ENCODE results near the gene MRPS10. TPM values are rescaled to one million over a fixed set of nuclear protein-coding genes. Genes with fewer than 3 reads are reported as not detected.

Gene MRPS10
- total RNA-seq, 3 donors from 2014 or later, result 49.7 to 54.1 (median 52.1) TPM

GRCh38 chr6:42251500-42251899, 33.8 kb upstream of the MRPS10 start:
- H3K9me3 Mint-ChIP-seq, result no peaks in the 10 kb centered on the region
- ATAC-seq (no peak), DNase-seq (no peak)
- H3K27me3 Mint-ChIP-seq (ENCODE audit: low read depth), result no peaks in the 10 kb centered on the region
- no peak overlapping the region for H3K4me3 Mint-ChIP-seq
- peaks cover 29% of the 10 kb centered on the region for H3K36me3 Mint-ChIP-seq (ENCODE audit: insufficient read depth)
- no peaks in the 10 kb centered on the region for H3K4me1 Mint-ChIP-seq (ENCODE audit: low read depth)

DNA sequence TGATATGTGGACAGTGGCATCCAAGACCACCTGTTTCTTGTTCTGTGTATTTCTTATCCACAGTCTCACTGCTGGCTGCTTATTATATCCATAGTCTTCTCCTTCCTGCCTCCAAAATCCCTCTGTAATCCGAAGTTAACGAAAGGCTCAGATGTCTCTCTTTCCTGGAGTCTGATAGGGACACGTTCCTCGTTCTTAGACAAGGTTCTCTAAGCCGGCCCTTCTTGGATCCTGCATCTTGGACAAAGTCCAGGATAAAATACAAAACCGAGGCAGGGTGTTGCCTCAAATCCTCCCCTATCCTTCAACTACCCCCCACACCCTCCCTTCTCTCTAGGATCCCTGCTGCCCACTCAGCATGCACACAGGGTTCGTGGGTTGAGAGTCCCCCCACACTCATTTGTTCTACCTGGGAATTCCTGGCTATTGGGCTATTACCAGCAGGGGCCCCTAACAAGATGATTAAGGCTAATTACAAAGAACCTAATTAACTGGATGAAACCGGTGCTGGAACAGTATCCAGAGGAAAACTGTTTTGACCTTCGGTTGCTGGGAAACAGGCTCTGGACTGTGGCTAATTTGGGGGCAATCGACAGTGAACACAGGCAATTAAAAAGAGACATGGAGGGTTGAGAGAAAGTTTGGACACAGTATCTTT, 32.7 kb upstream of the MRPS10 start:
- H3K4me1 Mint-ChIP-seq (ENCODE audit: low read depth), result no peaks in the 10 kb centered on the region
- no peak overlapping the region for H3K4me3 Mint-ChIP-seq
- no peak for DNase-seq
- H3K27me3 Mint-ChIP-seq (ENCODE audit: low read depth), result no peaks in the 10 kb centered on the region
- no peaks in the 10 kb centered on the region for H3K9me3 Mint-ChIP-seq
- H3K36me3 Mint-ChIP-seq (ENCODE audit: insufficient read depth), result peaks cover 34% of the 10 kb centered on the region
- ATAC-seq, result no peak

GRCh38 chr6:42249279-42249678, 31.6 kb upstream of the MRPS10 start:
- Mint-ChIP-seq H3K4me3 (no peak overlapping the region), H3K4me1 (ENCODE audit: low read depth) (no peaks in the 10 kb centered on the region), H3K27me3 (ENCODE audit: low read depth) (no peaks in the 10 kb centered on the region), H3K36me3 (ENCODE audit: insufficient read depth) (peaks cover 32% of the 10 kb centered on the region), H3K9me3 (no peaks in the 10 kb centered on the region)
- ATAC-seq (no peak), DNase-seq (no peak)

- DNase-seq (no peak), ATAC-seq (no peak)
- Mint-ChIP-seq H3K36me3 (ENCODE audit: insufficient read depth) (peaks cover 26% of the 10 kb centered on the region), H3K4me1 (ENCODE audit: low read depth) (no peaks in the 10 kb centered on the region), H3K27me3 (ENCODE audit: low read depth) (no peaks in the 10 kb centered on the region), H3K4me3 (no peak overlapping the region), H3K9me3 (no peaks in the 10 kb centered on the region)
Observed at GRCh38 chr6:42243046-42243445, 25.4 kb upstream of the MRPS10 start.

DNA sequence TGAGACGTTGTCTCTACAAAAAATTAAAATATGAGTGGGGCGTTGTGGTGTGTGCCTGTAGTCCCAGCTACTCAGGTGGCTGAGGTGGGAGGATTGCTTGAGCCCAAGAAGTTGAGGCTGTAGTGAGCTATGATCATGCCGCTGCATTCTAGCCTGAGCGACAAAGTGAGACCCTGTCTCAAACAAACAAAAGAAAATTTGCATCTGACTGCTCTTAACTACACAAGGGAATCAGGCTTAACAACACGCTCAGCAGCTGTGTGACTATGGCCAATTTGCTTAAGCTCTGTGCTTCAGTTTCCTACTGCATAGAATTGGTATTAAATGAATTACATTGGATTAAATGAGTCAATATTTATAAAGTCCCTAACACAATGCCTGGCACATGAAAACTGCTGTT, 24.3 kb upstream of the MRPS10 start:
- no peaks in the 10 kb centered on the region for H3K27me3 Mint-ChIP-seq (ENCODE audit: low read depth)
- H3K9me3 Mint-ChIP-seq, result no peaks in the 10 kb centered on the region
- DNase-seq, result no peak
- H3K4me3 Mint-ChIP-seq, result no peak overlapping the region
- no peak for ATAC-seq
- no peaks in the 10 kb centered on the region for H3K4me1 Mint-ChIP-seq (ENCODE audit: low read depth)
- peaks cover 25% of the 10 kb centered on the region for H3K36me3 Mint-ChIP-seq (ENCODE audit: insufficient read depth)

- Mint-ChIP-seq H3K9me3 (no peaks in the 10 kb centered on the region), H3K4me1 (ENCODE audit: low read depth) (peaks cover 2% of the 10 kb centered on the region), H3K27me3 (ENCODE audit: low read depth) (no peaks in the 10 kb centered on the region), H3K36me3 (ENCODE audit: insufficient read depth) (peaks cover 27% of the 10 kb centered on the region), H3K4me3 (no peak overlapping the region)
- ATAC-seq (no peak), DNase-seq (no peak)
Observed at GRCh38 chr6:42239736-42240375, 22.2 kb upstream of the MRPS10 start.

GRCh38 chr6:42239333-42239732, 21.7 kb upstream of the MRPS10 start:
- peaks cover 2% of the 10 kb centered on the region for H3K4me1 Mint-ChIP-seq (ENCODE audit: low read depth)
- peaks cover 23% of the 10 kb centered on the region for H3K36me3 Mint-ChIP-seq (ENCODE audit: insufficient read depth)
- H3K9me3 Mint-ChIP-seq, result no peaks in the 10 kb centered on the region
- no peak overlapping the region for H3K4me3 Mint-ChIP-seq
- H3K27me3 Mint-ChIP-seq (ENCODE audit: low read depth), result no peaks in the 10 kb centered on the region
- no peak for DNase-seq
- no peak for ATAC-seq

GRCh38 chr6:42237857-42238256, 20.2 kb upstream of the MRPS10 start:
- H3K9me3 Mint-ChIP-seq, result no peaks in the 10 kb centered on the region
- H3K4me3 Mint-ChIP-seq, result no peak overlapping the region
- H3K27me3 Mint-ChIP-seq (ENCODE audit: low read depth), result no peaks in the 10 kb centered on the region
- H3K36me3 Mint-ChIP-seq (ENCODE audit: insufficient read depth), result peaks cover 24% of the 10 kb centered on the region
- H3K4me1 Mint-ChIP-seq (ENCODE audit: low read depth), result peaks cover 2% of the 10 kb centered on the region
- ATAC-seq (no peak), DNase-seq (no peak)

DNA sequence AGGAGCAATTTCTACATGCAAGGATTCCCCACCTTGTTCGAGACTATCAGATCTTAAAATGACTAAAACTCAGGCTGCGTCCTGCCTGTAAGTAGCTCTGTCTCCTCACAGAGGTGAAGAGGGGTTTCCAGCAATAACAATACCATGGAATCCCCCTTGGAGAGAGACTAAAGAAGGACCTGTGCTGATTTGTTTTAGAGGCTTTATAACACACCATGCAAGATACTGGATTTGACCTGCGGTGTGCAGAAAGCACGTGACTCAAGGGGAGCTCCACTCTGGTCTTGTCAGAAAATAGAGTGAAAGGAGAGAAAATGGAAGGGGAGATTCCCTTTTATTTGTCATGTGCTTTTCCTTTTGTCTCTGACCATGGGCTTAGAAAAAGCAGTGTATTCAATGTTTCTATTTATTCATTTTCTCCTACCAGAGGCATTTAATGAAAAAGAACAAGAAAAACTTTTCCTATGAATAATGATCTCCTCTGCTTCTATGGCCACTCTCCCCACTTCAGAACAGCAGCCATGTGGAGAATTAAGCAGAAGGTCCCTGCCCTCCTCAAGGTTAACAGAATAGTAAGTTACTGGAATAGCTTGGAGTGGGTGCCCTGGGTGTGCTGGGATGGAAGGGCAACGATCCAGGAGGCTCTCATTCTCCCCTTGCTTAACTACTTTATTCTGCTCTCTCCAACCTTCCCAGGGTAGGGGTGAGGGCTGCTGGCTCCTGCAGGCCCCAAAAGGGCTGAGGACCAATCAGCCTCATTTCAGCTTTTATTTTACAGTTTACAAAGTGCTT, 19.2 kb upstream of the MRPS10 start:
- no peaks in the 10 kb centered on the region for H3K9me3 Mint-ChIP-seq
- no peak for DNase-seq
- peak in 1 of 2 donors; percentile 43 for ATAC-seq

GRCh38 chr6:42236030-42236429, 18.4 kb upstream of the MRPS10 start:
- Mint-ChIP-seq H3K9me3 (no peaks in the 10 kb centered on the region), H3K36me3 (ENCODE audit: insufficient read depth) (peaks cover 22% of the 10 kb centered on the region), H3K27me3 (ENCODE audit: low read depth) (no peaks in the 10 kb centered on the region), H3K4me1 (ENCODE audit: low read depth) (peaks cover 2% of the 10 kb centered on the region), H3K4me3 (no peak overlapping the region)
- DNase-seq (no peak), ATAC-seq (no peak)

More for the DNA sequence above, 19.2 kb upstream of the MRPS10 start:
- no peaks in the 10 kb centered on the region for H3K27me3 Mint-ChIP-seq (ENCODE audit: low read depth)
- H3K4me1 Mint-ChIP-seq (ENCODE audit: low read depth), result peaks cover 2% of the 10 kb centered on the region
- peaks cover 22% of the 10 kb centered on the region for H3K36me3 Mint-ChIP-seq (ENCODE audit: insufficient read depth)
- no peak overlapping the region for H3K4me3 Mint-ChIP-seq

GRCh38 chr6:42232035-42232434, 14.4 kb upstream of the MRPS10 start:
- no peaks in the 10 kb centered on the region for H3K27me3 Mint-ChIP-seq (ENCODE audit: low read depth)
- peaks cover 2% of the 10 kb centered on the region for H3K4me1 Mint-ChIP-seq (ENCODE audit: low read depth)
- H3K4me3 Mint-ChIP-seq, result no peak overlapping the region
- DNase-seq, result no peak
- ATAC-seq, result no peak
- no peaks in the 10 kb centered on the region for H3K9me3 Mint-ChIP-seq
- peaks cover 21% of the 10 kb centered on the region for H3K36me3 Mint-ChIP-seq (ENCODE audit: insufficient read depth)

GRCh38 chr6:42230345-42231321, 13.0 kb upstream of the MRPS10 start:
- H3K4me3 Mint-ChIP-seq, result no peak overlapping the region
- H3K27me3 Mint-ChIP-seq (ENCODE audit: low read depth), result no peaks in the 10 kb centered on the region
- no peaks in the 10 kb centered on the region for H3K9me3 Mint-ChIP-seq
- ATAC-seq (no peak), DNase-seq (no peak)
- H3K4me1 Mint-ChIP-seq (ENCODE audit: low read depth), result peaks cover 2% of the 10 kb centered on the region
- H3K36me3 Mint-ChIP-seq (ENCODE audit: insufficient read depth), result peaks cover 12% of the 10 kb centered on the region

- H3K36me3 Mint-ChIP-seq (ENCODE audit: insufficient read depth), result peaks cover 12% of the 10 kb centered on the region
- H3K4me3 Mint-ChIP-seq, result no peak overlapping the region
- H3K9me3 Mint-ChIP-seq, result no peaks in the 10 kb centered on the region
- DNase-seq (no peak), ATAC-seq (no peak)
- H3K4me1 Mint-ChIP-seq (ENCODE audit: low read depth), result peaks cover 8% of the 10 kb centered on the region
- H3K27me3 Mint-ChIP-seq (ENCODE audit: low read depth), result no peaks in the 10 kb centered on the region
Observed at GRCh38 chr6:42229506-42230119, 12.0 kb upstream of the MRPS10 start.

Data from activated T-cell treated with anti-CD3 and anti-CD28 coated beads, Interleukin-2, amount 50 U/mL, for 4 hours (primary cell).